ENCODE measurements around the gene RNF10. TPM values are rescaled to one million over a fixed set of nuclear protein-coding genes. Genes with fewer than 3 reads are reported as not detected.

RNF10 gene
- total and polyA plus RNA-seq, 10 of the 15 experiments (the other 5 are each of a cell fraction or from before 2014, with no cell fraction given): 48.2 to 127 (median 64.5) TPM

- peak; percentile 86 for TF ChIP-seq GABPA (IDR thresholded peaks at IDR 0.05; ENCODE audit: low read depth)
- no peak for TF ChIP-seq JUND (IDR thresholded peaks at IDR 0.05; ENCODE audit: low read depth, low read length)
- TF ChIP-seq ZNF384 (IDR thresholded peaks at IDR 0.05; ENCODE audit: borderline replicate concordance, low read depth, low read length): no peak
- no peak for TF ChIP-seq HDAC2 (IDR thresholded peaks at IDR 0.05)
- TF ChIP-seq POLR2AphosphoS5 (IDR thresholded peaks at IDR 0.05; ENCODE audit: low read length): peak; percentile 93
- no peak for TF ChIP-seq KLF5 (IDR thresholded peaks at IDR 0.05; ENCODE audit: partially characterized antibody)
- TF ChIP-seq REST (IDR thresholded peaks at IDR 0.05; ENCODE audit: low read depth, low read length): no peak
- TF ChIP-seq RAD51 (IDR thresholded peaks at IDR 0.05): no peak
- no peak for TF ChIP-seq TCF7 (IDR thresholded peaks at IDR 0.05; ENCODE audit: borderline replicate concordance)
- TF ChIP-seq MTA2 (IDR thresholded peaks at IDR 0.05; ENCODE audit: low read depth): peak; percentile 44; the same call in 1 of the 2 replicates
- no peak for TF ChIP-seq ATF3 (IDR thresholded peaks at IDR 0.05; ENCODE audit: borderline replicate concordance, extremely low read depth, low read depth, low read length)
- TF ChIP-seq SMC3 (IDR thresholded peaks at IDR 0.05; ENCODE audit: borderline replicate concordance, low read length): no peak
- no peak for TF ChIP-seq BCLAF1 (IDR thresholded peaks at IDR 0.05)
- TF ChIP-seq ZNF592 (IDR thresholded peaks at IDR 0.05): no peak
- TF ChIP-seq SMAD1 (IDR thresholded peaks at IDR 0.05; ENCODE audit: low read depth, partially characterized antibody): no peak
- no peak for TF ChIP-seq PAX8 (IDR thresholded peaks at IDR 0.05)
- no peak for TF ChIP-seq ZBED1 (IDR thresholded peaks at IDR 0.05; ENCODE audit: borderline replicate concordance)
- no peak for TF ChIP-seq EP300 (IDR thresholded peaks at IDR 0.05; ENCODE audit: borderline replicate concordance in 1 of 2, control insufficient read depth in 1 of 2, low read depth in 2 of 2, low read length in 2 of 2)
These were observed 46.9 kb downstream of the RNF10 start, which contains the start of gene POP5 (continued) for GRCh38 chr12:120580787-120581723.

Data from GM12878 (cell line).